SK-N-SH treated with all-trans-retinoic acid at 6 μM for 48 hours (cell line): ENCODE data around the gene ASTN2.

Source experiments
- ATAC-seq: fragments of 200-7000 bp; cut with Tn5 transposase; 3 replicates; pipeline ENCODE4 v1.9.1; 2020; ENCODE audit warnings: mild to moderate bottlenecking, moderate library complexity
- ARNTL ChIP-seq: fragments of 450-650 bp; formaldehyde crosslinking; IDR thresholded peaks from 2 replicates; pipeline ENCODE4 v1.5.0; 2020; ENCODE audit warnings: low read depth, mild to moderate bottlenecking, moderate library complexity, borderline replicate concordance
- BACH2 ChIP-seq: fragments of 250-450 bp; sonication (Bioruptor Pico); IDR thresholded peaks from 2 replicates; pipeline ENCODE4 v1.9.0; 2021; ENCODE audit warnings: mild to moderate bottlenecking, borderline replicate concordance
- CSDC2 ChIP-seq: fragments of 250-450 bp; sonication (Bioruptor Pico); IDR thresholded peaks from 2 replicates; pipeline ENCODE4 v1.5.0; 2020; ENCODE audit warnings: mild to moderate bottlenecking, moderate library complexity
- ESRRG ChIP-seq: fragments of 250-450 bp; sonication (Bioruptor Pico); IDR thresholded peaks from 2 replicates; pipeline ENCODE4 v1.6.1; 2021; ENCODE audit warnings: mild to moderate bottlenecking
- GLIS3 ChIP-seq: fragments of 250-450 bp; sonication (Bioruptor Pico); IDR thresholded peaks from 2 replicates; pipeline ENCODE4 v1.5.0; 2020; ENCODE audit warnings: mild to moderate bottlenecking, moderate library complexity
- ISL1 ChIP-seq: fragments of 250-450 bp; sonication (Bioruptor Pico); IDR thresholded peaks from 2 replicates; pipeline ENCODE4 v2.1.2; 2022; ENCODE audit warnings: mild to moderate bottlenecking, moderate library complexity
- OSR1 ChIP-seq: fragments of 250-450 bp; sonication (Bioruptor Pico); IDR thresholded peaks from 2 replicates; pipeline ENCODE4 v1.8.0; 2022; ENCODE audit warnings: moderate library complexity, mild to moderate bottlenecking, inconsistent platforms
- PPARA ChIP-seq: fragments of 250-450 bp; sonication (Bioruptor Pico); IDR thresholded peaks from 2 replicates; pipeline ENCODE4 v1.5.0; 2020; ENCODE audit warnings: mild to moderate bottlenecking, borderline replicate concordance
- RARB ChIP-seq: fragments of 250-450 bp; sonication (Bioruptor Pico); IDR thresholded peaks from 2 replicates; pipeline ENCODE4 v1.8.0; 2021; ENCODE audit warnings: mild to moderate bottlenecking, moderate library complexity
- SNAI2 ChIP-seq: fragments of 250-450 bp; sonication (Bioruptor Pico); IDR thresholded peaks from 2 replicates; pipeline ENCODE4 v1.5.0; 2020; ENCODE audit warnings: mild to moderate bottlenecking, moderate library complexity
- TCF4 ChIP-seq: fragments of 250-450 bp; sonication (Bioruptor Pico); IDR thresholded peaks from 2 replicates; pipeline ENCODE4 v1.8.0; 2021; ENCODE audit warnings: mild to moderate bottlenecking, moderate library complexity, borderline replicate concordance
- ZC3H10 ChIP-seq: fragments of 250-450 bp; sonication (Bioruptor Pico); IDR thresholded peaks from 2 replicates; pipeline ENCODE4 v1.5.1; 2021; ENCODE audit warnings: mild to moderate bottlenecking, moderate library complexity
- ZFP30 ChIP-seq: fragments of 450-650 bp; formaldehyde crosslinking; IDR thresholded peaks from 2 replicates; pipeline ENCODE4 v1.5.0; 2022; ENCODE audit warnings: mild to moderate bottlenecking, moderate library complexity
- ZNF565 ChIP-seq: fragments of 450-650 bp; formaldehyde crosslinking; conservative IDR thresholded peaks from 2 replicates; pipeline ENCODE4 v1.5.0; 2020; ENCODE audit warnings: low read depth, mild to moderate bottlenecking, moderate library complexity
- ZNF70 ChIP-seq: fragments of 450-650 bp; formaldehyde crosslinking; IDR thresholded peaks from 2 replicates; pipeline ENCODE4 v1.5.0; 2020; ENCODE audit warnings: mild to moderate bottlenecking, moderate library complexity
- ZNF8 ChIP-seq: fragments of 450-650 bp; formaldehyde crosslinking; IDR thresholded peaks from 2 replicates; pipeline ENCODE4 v1.5.0; 2020; ENCODE audit warnings: mild to moderate bottlenecking, moderate library complexity
- TF ChIP-seq, protein P1 (sequence below): fragments of 250-450 bp; sonication (Bioruptor Pico); IDR thresholded peaks from 2 replicates; pipeline ENCODE4 v1.8.0; 2020; ENCODE audit warnings: mild to moderate bottlenecking, moderate library complexity, borderline replicate concordance
- TF ChIP-seq, protein P2 (sequence below): fragments of 250-450 bp; sonication (Bioruptor Pico); IDR thresholded peaks from 2 replicates; pipeline ENCODE4 v1.5.1; 2020; ENCODE audit warnings: low read depth, mild to moderate bottlenecking, moderate library complexity
- TF ChIP-seq, protein P3 (sequence below): fragments of 250-450 bp; sonication (Bioruptor Pico); IDR thresholded peaks from 2 replicates; pipeline ENCODE4 v1.5.1; 2021; ENCODE audit warnings: mild to moderate bottlenecking, moderate library complexity
- TF ChIP-seq, protein P4 (sequence below): fragments of 250-450 bp; sonication (Bioruptor Pico); IDR thresholded peaks from 2 replicates; pipeline ENCODE4 v1.8.0; 2021; ENCODE audit warnings: low read depth, mild to moderate bottlenecking, moderate library complexity, borderline replicate concordance
- TF ChIP-seq, protein P5 (sequence below): fragments of 250-450 bp; sonication (Bioruptor Pico); IDR thresholded peaks from 2 replicates; pipeline ENCODE4 v1.5.0; 2020; ENCODE audit warnings: mild to moderate bottlenecking, moderate library complexity

The ASTN2 gene

DNA sequence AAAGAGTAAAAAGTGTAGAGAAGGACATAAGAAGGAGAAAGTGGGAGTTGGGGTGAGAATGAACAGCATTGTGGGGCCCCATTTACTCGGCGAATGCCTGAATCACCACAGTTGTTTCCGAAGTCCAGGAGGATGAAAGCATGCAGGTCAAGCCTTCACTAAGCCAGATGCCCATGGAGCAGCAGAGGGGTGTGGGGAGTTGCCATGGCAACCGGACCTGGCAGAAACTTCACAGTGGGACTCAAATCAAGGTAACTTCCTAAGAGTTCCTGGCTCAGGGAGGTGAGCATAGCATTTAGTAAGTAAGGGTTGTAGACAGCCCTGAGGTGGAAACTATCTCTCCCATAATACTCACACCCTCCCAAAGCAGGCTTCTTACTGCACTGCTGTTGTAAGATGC is 370.6 kb downstream of the ASTN2 start:
- TF ChIP-seq, protein P1, sequence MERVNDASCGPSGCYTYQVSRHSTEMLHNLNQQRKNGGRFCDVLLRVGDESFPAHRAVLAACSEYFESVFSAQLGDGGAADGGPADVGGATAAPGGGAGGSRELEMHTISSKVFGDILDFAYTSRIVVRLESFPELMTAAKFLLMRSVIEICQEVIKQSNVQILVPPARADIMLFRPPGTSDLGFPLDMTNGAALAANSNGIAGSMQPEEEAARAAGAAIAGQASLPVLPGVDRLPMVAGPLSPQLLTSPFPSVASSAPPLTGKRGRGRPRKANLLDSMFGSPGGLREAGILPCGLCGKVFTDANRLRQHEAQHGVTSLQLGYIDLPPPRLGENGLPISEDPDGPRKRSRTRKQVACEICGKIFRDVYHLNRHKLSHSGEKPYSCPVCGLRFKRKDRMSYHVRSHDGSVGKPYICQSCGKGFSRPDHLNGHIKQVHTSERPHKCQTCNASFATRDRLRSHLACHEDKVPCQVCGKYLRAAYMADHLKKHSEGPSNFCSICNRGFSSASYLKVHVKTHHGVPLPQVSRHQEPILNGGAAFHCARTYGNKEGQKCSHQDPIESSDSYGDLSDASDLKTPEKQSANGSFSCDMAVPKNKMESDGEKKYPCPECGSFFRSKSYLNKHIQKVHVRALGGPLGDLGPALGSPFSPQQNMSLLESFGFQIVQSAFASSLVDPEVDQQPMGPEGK (CRISPR knock-in tag) = no peak
- no peak for TF ChIP-seq ZC3H10 (CRISPR knock-in tag)
- no peak for TF ChIP-seq OSR1
- TF ChIP-seq ISL1 (CRISPR knock-in tag) = no peak
- TF ChIP-seq, protein P2, sequence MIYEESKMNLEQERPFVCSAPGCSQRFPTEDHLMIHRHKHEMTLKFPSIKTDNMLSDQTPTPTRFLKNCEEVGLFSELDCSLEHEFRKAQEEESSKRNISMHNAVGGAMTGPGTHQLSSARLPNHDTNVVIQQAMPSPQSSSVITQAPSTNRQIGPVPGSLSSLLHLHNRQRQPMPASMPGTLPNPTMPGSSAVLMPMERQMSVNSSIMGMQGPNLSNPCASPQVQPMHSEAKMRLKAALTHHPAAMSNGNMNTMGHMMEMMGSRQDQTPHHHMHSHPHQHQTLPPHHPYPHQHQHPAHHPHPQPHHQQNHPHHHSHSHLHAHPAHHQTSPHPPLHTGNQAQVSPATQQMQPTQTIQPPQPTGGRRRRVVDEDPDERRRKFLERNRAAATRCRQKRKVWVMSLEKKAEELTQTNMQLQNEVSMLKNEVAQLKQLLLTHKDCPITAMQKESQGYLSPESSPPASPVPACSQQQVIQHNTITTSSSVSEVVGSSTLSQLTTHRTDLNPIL (CRISPR knock-in tag) = no peak
- TF ChIP-seq, protein P3, sequence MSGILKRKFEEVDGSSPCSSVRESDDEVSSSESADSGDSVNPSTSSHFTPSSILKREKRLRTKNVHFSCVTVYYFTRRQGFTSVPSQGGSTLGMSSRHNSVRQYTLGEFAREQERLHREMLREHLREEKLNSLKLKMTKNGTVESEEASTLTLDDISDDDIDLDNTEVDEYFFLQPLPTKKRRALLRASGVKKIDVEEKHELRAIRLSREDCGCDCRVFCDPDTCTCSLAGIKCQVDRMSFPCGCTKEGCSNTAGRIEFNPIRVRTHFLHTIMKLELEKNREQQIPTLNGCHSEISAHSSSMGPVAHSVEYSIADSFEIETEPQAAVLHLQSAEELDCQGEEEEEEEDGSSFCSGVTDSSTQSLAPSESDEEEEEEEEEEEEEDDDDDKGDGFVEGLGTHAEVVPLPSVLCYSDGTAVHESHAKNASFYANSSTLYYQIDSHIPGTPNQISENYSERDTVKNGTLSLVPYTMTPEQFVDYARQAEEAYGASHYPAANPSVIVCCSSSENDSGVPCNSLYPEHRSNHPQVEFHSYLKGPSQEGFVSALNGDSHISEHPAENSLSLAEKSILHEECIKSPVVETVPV (CRISPR knock-in tag) = no peak
- no peak for TF ChIP-seq ZNF70 (CRISPR knock-in tag)
- no peak for TF ChIP-seq PPARA (CRISPR knock-in tag)
- no peak for TF ChIP-seq RARB (CRISPR knock-in tag)
- TF ChIP-seq ZFP30 (CRISPR knock-in tag) = no peak
- TF ChIP-seq ZNF565 (CRISPR knock-in tag) = no peak
- no peak for TF ChIP-seq TCF4 (CRISPR knock-in tag)
- TF ChIP-seq CSDC2 (CRISPR knock-in tag) = no peak
- no peak for TF ChIP-seq SNAI2
- TF ChIP-seq BACH2 (CRISPR knock-in tag) = no peak
- TF ChIP-seq, protein P4, sequence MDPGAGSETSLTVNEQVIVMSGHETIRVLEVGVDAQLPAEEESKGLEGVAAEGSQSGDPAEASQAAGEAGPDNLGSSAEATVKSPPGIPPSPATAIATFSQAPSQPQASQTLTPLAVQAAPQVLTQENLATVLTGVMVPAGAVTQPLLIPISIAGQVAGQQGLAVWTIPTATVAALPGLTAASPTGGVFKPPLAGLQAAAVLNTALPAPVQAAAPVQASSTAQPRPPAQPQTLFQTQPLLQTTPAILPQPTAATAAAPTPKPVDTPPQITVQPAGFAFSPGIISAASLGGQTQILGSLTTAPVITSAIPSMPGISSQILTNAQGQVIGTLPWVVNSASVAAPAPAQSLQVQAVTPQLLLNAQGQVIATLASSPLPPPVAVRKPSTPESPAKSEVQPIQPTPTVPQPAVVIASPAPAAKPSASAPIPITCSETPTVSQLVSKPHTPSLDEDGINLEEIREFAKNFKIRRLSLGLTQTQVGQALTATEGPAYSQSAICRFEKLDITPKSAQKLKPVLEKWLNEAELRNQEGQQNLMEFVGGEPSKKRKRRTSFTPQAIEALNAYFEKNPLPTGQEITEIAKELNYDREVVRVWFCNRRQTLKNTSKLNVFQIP (CRISPR knock-in tag) = no peak
- TF ChIP-seq ZNF8 (CRISPR knock-in tag) = no peak
- ATAC-seq = no peak

DNA sequence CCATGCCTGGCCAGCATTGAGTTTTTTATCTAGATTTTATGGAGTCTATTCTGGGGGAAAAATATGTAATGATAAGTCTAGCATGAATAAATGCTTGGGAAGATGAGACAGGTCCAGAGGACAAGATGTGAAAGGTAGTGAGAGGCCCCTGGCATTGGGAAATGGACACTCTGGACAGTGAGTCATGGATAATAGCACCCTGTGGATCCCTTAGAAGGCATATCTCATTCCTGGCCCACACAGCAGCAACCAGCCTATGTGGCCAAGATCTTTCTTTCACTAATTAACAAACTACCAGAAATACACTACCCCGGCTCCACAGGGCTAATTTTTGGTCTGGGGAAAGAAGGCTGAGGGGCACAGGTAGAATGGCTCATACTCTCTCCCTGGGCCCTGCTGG is 371.7 kb downstream of the ASTN2 start:
- TF ChIP-seq, protein P5, sequence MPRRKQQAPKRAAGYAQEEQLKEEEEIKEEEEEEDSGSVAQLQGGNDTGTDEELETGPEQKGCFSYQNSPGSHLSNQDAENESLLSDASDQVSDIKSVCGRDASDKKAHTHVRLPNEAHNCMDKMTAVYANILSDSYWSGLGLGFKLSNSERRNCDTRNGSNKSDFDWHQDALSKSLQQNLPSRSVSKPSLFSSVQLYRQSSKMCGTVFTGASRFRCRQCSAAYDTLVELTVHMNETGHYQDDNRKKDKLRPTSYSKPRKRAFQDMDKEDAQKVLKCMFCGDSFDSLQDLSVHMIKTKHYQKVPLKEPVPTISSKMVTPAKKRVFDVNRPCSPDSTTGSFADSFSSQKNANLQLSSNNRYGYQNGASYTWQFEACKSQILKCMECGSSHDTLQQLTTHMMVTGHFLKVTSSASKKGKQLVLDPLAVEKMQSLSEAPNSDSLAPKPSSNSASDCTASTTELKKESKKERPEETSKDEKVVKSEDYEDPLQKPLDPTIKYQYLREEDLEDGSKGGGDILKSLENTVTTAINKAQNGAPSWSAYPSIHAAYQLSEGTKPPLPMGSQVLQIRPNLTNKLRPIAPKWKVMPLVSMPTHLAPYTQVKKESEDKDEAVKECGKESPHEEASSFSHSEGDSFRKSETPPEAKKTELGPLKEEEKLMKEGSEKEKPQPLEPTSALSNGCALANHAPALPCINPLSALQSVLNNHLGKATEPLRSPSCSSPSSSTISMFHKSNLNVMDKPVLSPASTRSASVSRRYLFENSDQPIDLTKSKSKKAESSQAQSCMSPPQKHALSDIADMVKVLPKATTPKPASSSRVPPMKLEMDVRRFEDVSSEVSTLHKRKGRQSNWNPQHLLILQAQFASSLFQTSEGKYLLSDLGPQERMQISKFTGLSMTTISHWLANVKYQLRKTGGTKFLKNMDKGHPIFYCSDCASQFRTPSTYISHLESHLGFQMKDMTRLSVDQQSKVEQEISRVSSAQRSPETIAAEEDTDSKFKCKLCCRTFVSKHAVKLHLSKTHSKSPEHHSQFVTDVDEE (CRISPR knock-in tag) = no peak
- TF ChIP-seq GLIS3 (CRISPR knock-in tag) (no peak), SNAI2 (no peak), ARNTL (no peak), ZFP30 (CRISPR knock-in tag) (no peak), ZNF8 (CRISPR knock-in tag) (no peak), CSDC2 (CRISPR knock-in tag) (no peak), ESRRG (CRISPR knock-in tag) (no peak), OSR1 (no peak), ZNF70 (CRISPR knock-in tag) (no peak), PPARA (CRISPR knock-in tag) (no peak), RARB (CRISPR knock-in tag) (no peak)
- TF ChIP-seq, protein P1 (CRISPR knock-in tag) = no peak
- TF ChIP-seq, protein P2 (CRISPR knock-in tag) = no peak
- TF ChIP-seq, protein P3 (CRISPR knock-in tag) = no peak
- no peak for ATAC-seq
